Measurements from ENCODE around the gene MAZ. TPM values are rescaled to one million over a fixed set of nuclear protein-coding genes. Genes with fewer than 3 reads are reported as not detected.
A peak's percentile ranks its signal among the peaks of the same experiment; 100 is the strongest.

Gene MAZ
- total and polyA plus RNA-seq, 2 experiments from 2014 or later, result 132 to 190 TPM

GRCh38 chr16:29824589-29825144, 18.3 kb downstream of the MAZ start:
- no peak overlapping the region for H2AFZ ChIP-seq
- H3K9me2 ChIP-seq (replicated peaks; ENCODE audit: insufficient read depth), result no peaks in the 10 kb centered on the region
- peaks cover 3% of the 10 kb centered on the region for H4K20me1 ChIP-seq (ENCODE audit: insufficient read depth, poor library complexity, severe bottlenecking)
- 55% methylated on average over 7 of the region's 7 CpGs for WGBS (ENCODE audit: low lambda C conversion rate, missing lambda C conversion rate)
- peak overlapping the region; percentile 71 for H3K4me2 ChIP-seq
- no peaks in the 10 kb centered on the region for H3K9me3 ChIP-seq (ENCODE audit: low read depth)
- peak overlapping the region; percentile 91 for H3K27ac ChIP-seq
- no peaks in the 10 kb centered on the region for H3K27me3 ChIP-seq
- H3K79me2 ChIP-seq, result peaks cover 65% of the 10 kb centered on the region
- H3K4me1 ChIP-seq (ENCODE audit: insufficient read depth), result peaks cover 58% of the 10 kb centered on the region
- TF ChIP-seq EZH2phosphoT487 (IDR thresholded peaks at IDR 0.05; ENCODE audit: low read depth, severe bottlenecking, unreplicated experiment), result no peak
- TF ChIP-seq EZH2 (IDR thresholded peaks at IDR 0.05; ENCODE audit: borderline replicate concordance), result no peak
- no peak overlapping the region for H3K4me3 ChIP-seq
- H3K36me3 ChIP-seq (replicated peaks; ENCODE audit: insufficient read depth, low read depth), result no peaks in the 10 kb centered on the region
- DNase-seq (ENCODE audit: low spot score), result no peak

GRCh38 chr16:29825145-29826044, 19.1 kb downstream of the MAZ start:
- peaks cover 59% of the 10 kb centered on the region for H3K4me1 ChIP-seq (ENCODE audit: insufficient read depth)
- H3K4me2 ChIP-seq, result peak overlapping the region; percentile 71
- peak overlapping the region; percentile 91 for H3K27ac ChIP-seq
- TF ChIP-seq CTCF (IDR thresholded peaks at IDR 0.05; ENCODE audit: poor library complexity), result no peak
- no peak for TF ChIP-seq EZH2phosphoT487 (IDR thresholded peaks at IDR 0.05; ENCODE audit: low read depth, severe bottlenecking, unreplicated experiment)
- TF ChIP-seq EZH2 (IDR thresholded peaks at IDR 0.05; ENCODE audit: borderline replicate concordance), result no peak
- no peaks in the 10 kb centered on the region for H3K9me3 ChIP-seq (ENCODE audit: low read depth)
- 85% methylated on average over 10 of the region's 10 CpGs for WGBS (ENCODE audit: low lambda C conversion rate, missing lambda C conversion rate)
- H3K27me3 ChIP-seq, result no peaks in the 10 kb centered on the region
- H4K20me1 ChIP-seq (ENCODE audit: insufficient read depth, poor library complexity, severe bottlenecking), result peaks cover 3% of the 10 kb centered on the region
- H2AFZ ChIP-seq, result no peak overlapping the region
- no peak overlapping the region for H3K4me3 ChIP-seq
- no peaks in the 10 kb centered on the region for H3K36me3 ChIP-seq (replicated peaks; ENCODE audit: insufficient read depth, low read depth)
- H3K9me2 ChIP-seq (replicated peaks; ENCODE audit: insufficient read depth), result no peaks in the 10 kb centered on the region
- peaks cover 65% of the 10 kb centered on the region for H3K79me2 ChIP-seq
- no peak for DNase-seq (ENCODE audit: low spot score)

GRCh38 chr16:29826342-29826695, 20.0 kb downstream of the MAZ start:
- Histone ChIP-seq H3K27ac (peak overlapping the region; percentile 91), H4K20me1 (ENCODE audit: insufficient read depth, poor library complexity, severe bottlenecking) (peaks cover 3% of the 10 kb centered on the region), H3K9me3 (ENCODE audit: low read depth) (no peaks in the 10 kb centered on the region), H3K4me3 (no peak overlapping the region), H3K4me2 (peak overlapping the region; percentile 71), H3K4me1 (ENCODE audit: insufficient read depth) (peaks cover 56% of the 10 kb centered on the region), H3K79me2 (peaks cover 64% of the 10 kb centered on the region), H3K36me3 (replicated peaks; ENCODE audit: insufficient read depth, low read depth) (no peaks in the 10 kb centered on the region), H3K27me3 (no peaks in the 10 kb centered on the region), H2AFZ (no peak overlapping the region), H3K9me2 (replicated peaks; ENCODE audit: insufficient read depth) (no peaks in the 10 kb centered on the region)
- WGBS (ENCODE audit: low lambda C conversion rate, missing lambda C conversion rate), result 90% methylated on average over 8 of the region's 8 CpGs
- no peak for DNase-seq (ENCODE audit: low spot score)
- TF ChIP-seq CTCF (IDR thresholded peaks at IDR 0.05; ENCODE audit: poor library complexity) (no peak), EZH2phosphoT487 (IDR thresholded peaks at IDR 0.05; ENCODE audit: low read depth, severe bottlenecking, unreplicated experiment) (no peak), EZH2 (IDR thresholded peaks at IDR 0.05; ENCODE audit: borderline replicate concordance) (no peak)

GRCh38 chr16:29830774-29831173, 24.4 kb downstream of the MAZ start:
- Histone ChIP-seq H3K4me2 (peak overlapping the region; percentile 64), H3K9me2 (replicated peaks; ENCODE audit: insufficient read depth) (no peaks in the 10 kb centered on the region), H3K4me1 (ENCODE audit: insufficient read depth) (peaks cover 20% of the 10 kb centered on the region), H3K36me3 (replicated peaks; ENCODE audit: insufficient read depth, low read depth) (no peaks in the 10 kb centered on the region), H3K79me2 (peaks cover 29% of the 10 kb centered on the region), H4K20me1 (ENCODE audit: insufficient read depth, poor library complexity, severe bottlenecking) (no peaks in the 10 kb centered on the region), H2AFZ (no peak overlapping the region), H3K27ac (peak overlapping the region; percentile 92), H3K27me3 (no peaks in the 10 kb centered on the region), H3K9me3 (ENCODE audit: low read depth) (no peaks in the 10 kb centered on the region), H3K4me3 (no peak overlapping the region)
- TF ChIP-seq CTCF (IDR thresholded peaks at IDR 0.05; ENCODE audit: poor library complexity) (no peak), EZH2phosphoT487 (IDR thresholded peaks at IDR 0.05; ENCODE audit: low read depth, severe bottlenecking, unreplicated experiment) (no peak), EZH2 (IDR thresholded peaks at IDR 0.05; ENCODE audit: borderline replicate concordance) (no peak)
- no peak for DNase-seq (ENCODE audit: low spot score)
- WGBS (ENCODE audit: low lambda C conversion rate, missing lambda C conversion rate), result 96% methylated on average over 10 of the region's 11 CpGs

All from hepatocyte (in vitro differentiated cells).